PC-3 (cell line): ENCODE measurements around the gene C9orf43. TPM values are rescaled to one million over a fixed set of nuclear protein-coding genes. Genes with fewer than 3 reads are reported as not detected.

ENCODE experiments used
- ATAC-seq: fragments of 200-7000 bp; cut with Tn5 transposase; 2 replicates; pipeline ENCODE4 v1.9.1; 2020; ENCODE audit warnings: mild to moderate bottlenecking, moderate library complexity
- BruUV-seq: library from RNA; stranded (reverse); fragments of 400-500 nt; replicated peaks from 2 replicates; lab custom pipeline; 2021; lab: Mats Ljungman, UMichigan
- CTCF ChIA-PET: fragments of 300-600 bp; sonication (Branson Sonifier 250); formaldehyde crosslinking; loops from one replicate; lab custom pipeline; 2022; ENCODE audit warnings: antibody characterized with exemption; lab: Charles Lee
- POLR2A ChIA-PET: fragments of 300-600 bp; sonication (Branson Sonifier 250); formaldehyde crosslinking; loops from one replicate; lab custom pipeline; 2022; ENCODE audit warnings: antibody characterized with exemption; ENCODE audit not compliant: unreplicated experiment; lab: Charles Lee
- DNase-seq: peaks from one replicate; pipeline ENCODE4 v3.0.0-alpha.2; 2015
- H2AFZ ChIP-seq: fragments of 300-600 bp; sonication (generic); 2 replicates; pipeline ENCODE4 v1.6.0; 2016; ENCODE audit warnings: antibody characterized with exemption, low read length
- H3F3A ChIP-seq: fragments of 300-600 bp; sonication (generic); one replicate; pipeline ENCODE4 v1.6.0; 2017; ENCODE audit warnings: antibody characterized with exemption, low read length, control low read depth, mild to moderate bottlenecking; ENCODE audit not compliant: unreplicated experiment
- H3K27ac ChIP-seq: fragments of 300-600 bp; sonication (generic); 2 replicates; pipeline ENCODE4 v1.5.1; 2016; ENCODE audit warnings: mild to moderate bottlenecking, low read length
- H3K27me3 ChIP-seq: fragments of 300-600 bp; sonication (generic); 2 replicates; pipeline ENCODE4 v1.6.1; 2016; ENCODE audit warnings: low read length, mixed read lengths
- H3K36me3 ChIP-seq: fragments of 300-600 bp; sonication (generic); 2 replicates; pipeline ENCODE4 v1.6.1; 2016; ENCODE audit warnings: low read depth, mixed run types, low read length, mixed read lengths
- H3K4me1 ChIP-seq: fragments of 300-600 bp; sonication (generic); 2 replicates; pipeline ENCODE4 v1.5.1; 2016; ENCODE audit warnings: low read length; ENCODE audit not compliant: insufficient read depth
- H3K4me2 ChIP-seq: fragments of 300-600 bp; sonication (generic); 2 replicates; pipeline ENCODE4 v1.6.0; 2016; ENCODE audit warnings: low read length
- H3K4me3 ChIP-seq: fragments of 300-600 bp; sonication (generic); 2 replicates; pipeline ENCODE4 v1.5.1; 2016; ENCODE audit warnings: mild to moderate bottlenecking, low read length, mixed read lengths
- H3K79me2 ChIP-seq: fragments of 300-600 bp; sonication (generic); 2 replicates; pipeline ENCODE4 v1.6.1; 2017; ENCODE audit warnings: low read length, mixed read lengths
- H3K9ac ChIP-seq: fragments of 300-600 bp; sonication (generic); 2 replicates; pipeline ENCODE4 v1.6.0; 2016; ENCODE audit warnings: mild to moderate bottlenecking, low read length
- H3K9me2 ChIP-seq: fragments of 300-600 bp; sonication (generic); replicated peaks from 2 replicates; pipeline ENCODE4 v1.6.1; 2016; ENCODE audit warnings: mixed run types, low read length, mixed read lengths
- H3K9me3 ChIP-seq: fragments of 300-600 bp; sonication (generic); 2 replicates; pipeline ENCODE4 v1.6.1; 2016; ENCODE audit warnings: low read length, mixed read lengths
- H4K20me1 ChIP-seq: fragments of 300-600 bp; sonication (generic); 2 replicates; pipeline ENCODE4 v1.6.1; 2016; ENCODE audit warnings: low read length, mixed read lengths
- CTCF ChIP-seq: fragments of 300-600 bp; sonication (generic); conservative IDR thresholded peaks from 2 replicates; pipeline ENCODE4 v1.5.1; 2017; ENCODE audit warnings: antibody characterized with exemption, low read depth, mild to moderate bottlenecking, low read length
- EZH2 ChIP-seq: fragments of 300-600 bp; sonication (generic); IDR thresholded peaks from one replicate; pipeline ENCODE4 v1.6.1; 2017; ENCODE audit warnings: antibody characterized with exemption, mild to moderate bottlenecking, low read length; ENCODE audit not compliant: unreplicated experiment
- EZH2phosphoT487 ChIP-seq: fragments of 300-600 bp; sonication (generic); IDR thresholded peaks from 2 replicates; pipeline ENCODE4 v1.6.1; 2018; ENCODE audit warnings: mild to moderate bottlenecking, antibody characterized with exemption, low read length, borderline replicate concordance
- intact Hi-C: fragments of 100-400 bp; cut with micrococcal nuclease; formaldehyde crosslinking; loops from 2 replicates; pipeline ENCODE4 v1.9.0; 2023
- total RNA-seq: library from RNA; depleted of rRNA; stranded (reverse); fragments of >200 nt; gene quantifications from 2 replicates; pipeline ENCODE4 v1.2.3, GENCODE V29; 2014

C9orf43 gene
- total RNA-seq, 1 experiment from 2014 or later, result 0.29 TPM

- TF ChIP-seq EZH2, result no peak
- TF ChIP-seq CTCF, result no peak
- TF ChIP-seq EZH2phosphoT487, result no peak
- Histone ChIP-seq H4K20me1 (no peaks in the 10 kb centered on the region), H3K27me3 (no peaks in the 10 kb centered on the region), H3K27ac (no peak overlapping the region), H3K4me3 (no peak overlapping the region), H3K4me1 (peaks cover 8% of the 10 kb centered on the region), H3K4me2 (no peak overlapping the region), H2AFZ (no peak overlapping the region), H3F3A (no peaks in the 10 kb centered on the region), H3K36me3 (no peaks in the 10 kb centered on the region), H3K9me2 (no peaks in the 10 kb centered on the region), H3K9ac (no peak overlapping the region), H3K9me3 (no peaks in the 10 kb centered on the region), H3K79me2 (no peaks in the 10 kb centered on the region)
- no TSS peak for BruUV-seq
- DNase-seq (no peak), ATAC-seq (no peak)
- POLR2A ChIA-PET, result no interaction called here
- CTCF ChIA-PET, result no interaction called here
- intact Hi-C loops, result no loop called here
Measured at GRCh38 chr9:113456235-113456634, 45.7 kb downstream of the C9orf43 start.

- Histone ChIP-seq H3K9ac (no peak overlapping the region), H3K4me2 (no peak overlapping the region), H2AFZ (no peak overlapping the region), H4K20me1 (0 out of 2 replicates have a peak, but pooled peaks cover 5% of the 10 kb centered on the region), H3K79me2 (peaks cover 28% of the 10 kb centered on the region), H3K4me1 (peaks cover 27% of the 10 kb centered on the region), H3K27me3 (no peaks in the 10 kb centered on the region), H3K9me3 (no peaks in the 10 kb centered on the region), H3K4me3 (no peak overlapping the region), H3K36me3 (no peaks in the 10 kb centered on the region), H3K9me2 (no peaks in the 10 kb centered on the region), H3K27ac (no peak overlapping the region), H3F3A (no peaks in the 10 kb centered on the region)
- DNase-seq (no peak), ATAC-seq (no peak)
- CTCF ChIA-PET, result no interaction called here
- no peak for TF ChIP-seq CTCF
- TF ChIP-seq EZH2phosphoT487, result no peak
- no peak for TF ChIP-seq EZH2
- intact Hi-C loops, result no loop called here
- BruUV-seq, result no TSS peak
- POLR2A ChIA-PET, result no interaction called here
Measured at GRCh38 chr9:113461285-113461684, 50.7 kb downstream of the C9orf43 start.

- H3K9me3 ChIP-seq, result no peaks in the 10 kb centered on the region
- BruUV-seq, result no TSS peak
- no peak for ATAC-seq
Measured at GRCh38 chr9:113461943-113462342, 51.4 kb downstream of the C9orf43 start.

More at GRCh38 chr9:113461943-113462342, 51.4 kb downstream of the C9orf43 start:
- intact Hi-C loops, result no loop called here
- Histone ChIP-seq H3K4me3 (no peak overlapping the region), H4K20me1 (0 out of 2 replicates have a peak, but pooled peaks cover 5% of the 10 kb centered on the region), H3K4me2 (no peak overlapping the region), H3K4me1 (peaks cover 27% of the 10 kb centered on the region), H3F3A (no peaks in the 10 kb centered on the region), H2AFZ (no peak overlapping the region), H3K36me3 (0 out of 2 replicates have a peak, but pooled peaks cover 2% of the 10 kb centered on the region), H3K79me2 (peaks cover 34% of the 10 kb centered on the region), H3K9ac (no peak overlapping the region), H3K9me2 (no peaks in the 10 kb centered on the region), H3K27me3 (no peaks in the 10 kb centered on the region), H3K27ac (no peak overlapping the region)
- no peak for TF ChIP-seq EZH2phosphoT487
- TF ChIP-seq EZH2, result no peak
- TF ChIP-seq CTCF, result no peak
- ChIA-PET CTCF (no interaction called here), POLR2A (no interaction called here)
- no peak for DNase-seq
